CD14-positive monocyte (primary cell): ENCODE data around the gene TRIML2. TPM values are rescaled to one million over a fixed set of nuclear protein-coding genes. Genes with fewer than 3 reads are reported as not detected.

ENCODE experiments used
- DNase-seq, 3 donors: peaks; one replicate each; pipeline ENCODE4 v3.0.0-alpha.2; 2011 to 2022
- H2AFZ ChIP-seq: 2 replicates; pipeline ENCODE4 v1.6.0; 2012; ENCODE audit warnings: mild to moderate bottlenecking, low read depth, low read length, inconsistent platforms; ENCODE audit not compliant: insufficient read depth, poor library complexity, severe bottlenecking
- H3K27ac ChIP-seq, 2 donors: 1 replicate in 1 of 2; 2 replicates in 1 of 2; pipeline ENCODE4 v1.5.1; 2012 to 2013; ENCODE audit warnings: low read length in 2 of 2, control low read depth in 1 of 2, inconsistent platforms in 1 of 2, low read depth in 1 of 2, mild to moderate bottlenecking in 1 of 2
- H3K27me3 ChIP-seq, 2 donors: one replicate each; pipeline versions ENCODE4 v1.6.0 to v1.6.1; 2011 to 2013; ENCODE audit warnings: low read length in 2 of 2; ENCODE audit not compliant: control insufficient read depth in 2 of 2, insufficient read depth in 2 of 2
- H3K36me3 ChIP-seq, 2 donors: replicated peaks in 1 of 2; 1 replicate in 1 of 2; 2 replicates in 1 of 2; pipeline versions ENCODE4 v1.5.1 to v1.6.1; 2012 to 2013; ENCODE audit warnings: low read length in 2 of 2, control low read depth in 1 of 2, inconsistent platforms in 1 of 2, mild to moderate bottlenecking in 1 of 2; ENCODE audit not compliant: insufficient read depth in 2 of 2, control insufficient read depth in 1 of 2
- H3K4me1 ChIP-seq, 2 donors: 1 replicate in 1 of 2; 2 replicates in 1 of 2; pipeline versions ENCODE4 v1.5.1 to v1.6.1; 2012 to 2013; ENCODE audit warnings: low read length in 2 of 2, control low read depth in 1 of 2, inconsistent platforms in 1 of 2, mild to moderate bottlenecking in 1 of 2, moderate library complexity in 1 of 2; ENCODE audit not compliant: insufficient read depth in 2 of 2, control insufficient read depth in 1 of 2
- H3K4me2 ChIP-seq: replicated peaks from 2 replicates; pipeline ENCODE3; 2012; ENCODE audit warnings: low read length, moderate library complexity, mild to moderate bottlenecking; ENCODE audit not compliant: poor library complexity, severe bottlenecking; ENCODE audit errors: extremely low read depth
- H3K4me3 ChIP-seq, 3 experiments: fragments of 200-600 bp in 1 of 3; sonication (generic) in 1 of 3; replicated peaks in 1 of 3; 1 replicate in 2 of 3; 2 replicates in 1 of 3; pipeline ENCODE4 v1.5.1; 2011 to 2013; ENCODE audit warnings: low read length in 3 of 3, mild to moderate bottlenecking in 3 of 3, control low read depth in 2 of 3, low read depth in 2 of 3, inconsistent platforms in 1 of 3, moderate library complexity in 1 of 3
- H3K79me2 ChIP-seq: 2 replicates; pipeline ENCODE4 v1.6.0; 2012; ENCODE audit warnings: mild to moderate bottlenecking, control low read depth, inconsistent platforms, low read length, moderate library complexity; ENCODE audit not compliant: insufficient read depth
- H3K9ac ChIP-seq: 2 replicates; pipeline ENCODE4 v1.6.0; 2017; ENCODE audit warnings: low read length, mild to moderate bottlenecking; ENCODE audit not compliant: insufficient read depth, poor library complexity, severe bottlenecking
- H3K9me3 ChIP-seq, 2 donors: replicated peaks in 1 of 2; 1 replicate in 1 of 2; 2 replicates in 1 of 2; pipeline versions ENCODE4 v1.5.1 to v1.6.1; 2012 to 2013; ENCODE audit warnings: low read length in 2 of 2, control low read depth in 1 of 2; ENCODE audit not compliant: control insufficient read depth in 1 of 2, insufficient read depth in 1 of 2
- H4K20me1 ChIP-seq: 2 replicates; pipeline ENCODE4 v1.6.0; 2012; ENCODE audit warnings: mild to moderate bottlenecking, low read length, control low read depth, moderate library complexity; ENCODE audit not compliant: insufficient read depth
- H3K27ac Mint-ChIP-seq, 7 donors: one replicate each; pipeline ENCODE4 v1.8.0; 2020; ENCODE audit warnings: mild to moderate bottlenecking in 7 of 7, mixed read lengths in 7 of 7, moderate library complexity in 6 of 7, inconsistent platforms in 2 of 7
- H3K27me3 Mint-ChIP-seq, 3 donors: one replicate each; pipeline ENCODE4 v1.8.0; 2021 to 2022; ENCODE audit warnings: low read depth in 3 of 3, mild to moderate bottlenecking in 3 of 3, mixed read lengths in 3 of 3, moderate library complexity in 3 of 3, inconsistent platforms in 1 of 3
- H3K36me3 Mint-ChIP-seq, 2 donors: one replicate each; pipeline ENCODE4 v1.8.0; 2020; ENCODE audit warnings: mixed read lengths in 2 of 2, inconsistent platforms in 1 of 2, mild to moderate bottlenecking in 1 of 2
- H3K4me1 Mint-ChIP-seq: one replicate; pipeline ENCODE4 v1.8.0; 2020; ENCODE audit warnings: mild to moderate bottlenecking, mixed read lengths
- H3K4me3 Mint-ChIP-seq, 2 donors: one replicate each; pipeline ENCODE4 v1.8.0; 2020; ENCODE audit warnings: mild to moderate bottlenecking in 2 of 2, mixed read lengths in 2 of 2, moderate library complexity in 1 of 2
- H3K9me3 Mint-ChIP-seq, 7 donors: one replicate each; pipeline ENCODE4 v1.8.0; 2020 to 2022; ENCODE audit warnings: mixed read lengths in 7 of 7, mild to moderate bottlenecking in 6 of 7, moderate library complexity in 6 of 7, inconsistent platforms in 2 of 7
- CTCF ChIP-seq: fragments of 200-600 bp; IDR thresholded peaks from one replicate; pipeline ENCODE4 v1.8.0; 2022; ENCODE audit warnings: antibody characterized with exemption, mild to moderate bottlenecking
- WGBS: methylation state at CpG from one replicate; pipeline ENCODE4 v1.1.5; 2013; ENCODE audit warnings: missing lambda C conversion rate; ENCODE audit not compliant: insufficient coverage; 5-methylcytosine and 5-hydroxymethylcytosine counted together
- intact Hi-C, 2 donors: fragments of 100-400 bp; cut with micrococcal nuclease; formaldehyde crosslinking; loops; one replicate each; pipeline versions ENCODE4 v1.15.0 to v1.15.1; 2023
- polyA plus RNA-seq, 3 donors: library from polyadenylated mRNA; depleted of rRNA in 1 of 3; unstranded in 2 of 3; stranded (reverse) in 1 of 3; fragments of 300-500 nt in 2 of 3; fragments of >200 nt in 1 of 3; fragmentation: Illumina TruSeq in 2 of 3; gene quantifications; 1 replicate in 2 of 3; 2 replicates in 1 of 3; pipeline ENCODE4 v1.2.3, GENCODE V29; 2012 to 2021

TRIML2 gene
- polyA plus RNA-seq, 3 donors: not detected

- intact Hi-C loops: no loop called here
- Histone ChIP-seq H3K4me1 (no peaks in the 10 kb centered on the region), H3K4me2 (no peak overlapping the region), H3K36me3 (no peaks in the 10 kb centered on the region), H2AFZ (no peak overlapping the region), H3K4me3 (no peak overlapping the region), H3K9ac (no peak overlapping the region), H3K9me3 (peaks cover 17 to 43% of the 10 kb centered on the region in 2 donors), H3K79me2 (no peaks in the 10 kb centered on the region), H3K27ac (no peak overlapping the region), H3K27me3 (no peaks in the 10 kb centered on the region), H4K20me1 (no peaks in the 10 kb centered on the region)
- WGBS: no CpG with 5 or more reads among the region's 7 CpGs
- no peak overlapping the region for H3K4me3 Mint-ChIP-seq
- no peaks in the 10 kb centered on the region for H3K4me1 Mint-ChIP-seq
- H3K9me3 Mint-ChIP-seq: peaks cover 8 to 51% (median 30%) of the 10 kb centered on the region in 7 donors
- no peaks in the 10 kb centered on the region for H3K36me3 Mint-ChIP-seq
- H3K27me3 Mint-ChIP-seq: no peaks in the 10 kb centered on the region
- TF ChIP-seq CTCF: no peak
- no peak for DNase-seq
- H3K27ac Mint-ChIP-seq: no peak overlapping the region
Observed at GRCh38 chr4:188110741-188111471, 1.5 kb upstream of the TRIML2 start.

DNA sequence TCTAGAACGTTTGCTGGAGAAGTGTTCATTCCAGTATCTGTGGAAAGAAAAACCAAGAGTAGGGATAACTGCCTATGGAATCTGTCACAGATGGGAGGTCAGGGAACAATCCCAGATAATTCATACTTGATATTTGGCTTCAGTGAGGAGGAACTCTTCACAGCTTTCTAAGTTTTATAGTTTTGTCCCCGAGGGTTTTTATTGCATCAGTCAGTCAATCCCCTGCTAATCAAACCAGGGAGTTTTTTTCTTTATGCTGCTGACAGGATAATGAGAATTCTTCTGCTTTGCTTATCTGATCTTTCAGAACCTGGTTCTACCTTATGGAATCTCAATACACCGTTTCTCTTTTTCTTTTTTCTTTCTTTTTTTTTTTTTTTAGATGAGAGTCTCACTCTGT is 633 bp upstream of the TRIML2 start:
- Mint-ChIP-seq H3K27me3 (no peaks in the 10 kb centered on the region), H3K27ac (no peak overlapping the region), H3K4me3 (no peak overlapping the region), H3K9me3 (peaks cover 8 to 60% (median 30%) of the 10 kb centered on the region in 7 donors), H3K36me3 (no peaks in the 10 kb centered on the region), H3K4me1 (no peaks in the 10 kb centered on the region)
- no peak for TF ChIP-seq CTCF
- Histone ChIP-seq H3K9ac (no peak overlapping the region), H3K4me3 (no peak overlapping the region), H3K27me3 (no peaks in the 10 kb centered on the region), H3K4me2 (no peak overlapping the region), H3K27ac (no peak overlapping the region), H3K9me3 (peaks cover 24 to 47% of the 10 kb centered on the region in 2 donors), H4K20me1 (no peaks in the 10 kb centered on the region), H3K36me3 (no peaks in the 10 kb centered on the region), H2AFZ (no peak overlapping the region), H3K4me1 (no peaks in the 10 kb centered on the region), H3K79me2 (no peaks in the 10 kb centered on the region)
- no peak for DNase-seq
- intact Hi-C loops: no loop called here
- WGBS: 83% methylated on average over 1 of the region's 3 CpGs
